Embryonic facial prominence (tissue), 1 donor: ENCODE results near the gene CHAT.

Source experiments
- DNase-seq: peaks from one replicate; pipeline ENCODE4 v3.0.0-alpha.2; 2016; ENCODE audit errors: extremely low spot score

CHAT gene

GRCh38 chr10:49613882-49614241 lies at the start of gene CHAT:
TSS of gene CHAT (plus strand) at chr10:49614037. CDS start at chr10:49614190, 153 bp downstream.
- DNase-seq = no peak

- DNase-seq = no peak
These were observed 49.3 kb upstream of the CHAT start for GRCh38 chr10:49564461-49565009.

DNA sequence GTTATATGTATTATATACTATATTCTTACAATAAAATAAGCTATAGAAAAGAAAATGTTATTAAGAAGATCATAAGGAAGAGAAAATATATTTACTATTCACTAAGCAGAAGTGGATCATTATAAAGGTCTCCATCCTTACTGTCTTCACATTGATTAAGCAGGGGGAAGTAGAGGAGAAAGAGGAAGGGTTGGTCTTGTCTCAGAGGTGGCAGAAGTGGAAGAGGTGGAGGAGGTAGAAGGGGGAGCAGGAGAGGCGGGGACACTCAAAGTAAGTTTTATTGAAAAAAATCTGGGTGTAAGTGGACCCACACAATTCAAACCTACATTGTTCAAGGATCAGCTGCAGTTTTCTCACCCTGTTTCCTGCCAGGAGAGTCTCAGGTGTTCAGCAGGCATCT lies 46.0 kb upstream of the CHAT start:
- no peak for DNase-seq

DNA sequence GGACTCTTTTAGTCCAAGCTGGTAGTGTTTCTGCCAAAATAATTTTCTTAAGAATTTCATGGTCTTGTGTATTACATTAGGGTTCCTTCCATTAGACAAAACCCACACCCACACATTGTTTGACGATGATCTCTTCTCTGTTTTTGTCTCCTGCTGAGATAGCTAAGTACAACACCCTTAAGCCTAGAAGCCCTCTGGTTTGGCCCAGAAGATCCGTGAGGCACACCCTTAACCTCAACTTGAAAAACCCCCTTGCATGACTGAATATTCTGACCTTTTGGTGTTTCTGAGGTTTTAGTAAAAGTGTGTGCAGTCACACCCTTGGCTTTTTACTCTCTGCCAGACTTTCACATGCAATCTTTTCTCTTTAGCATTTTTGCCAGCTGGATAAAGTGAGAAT lies 45.6 kb upstream of the CHAT start:
- DNase-seq = no peak

GRCh38 chr10:49569031-49569631 lies 44.7 kb upstream of the CHAT start:
- no peak for DNase-seq

- DNase-seq = no peak
These were observed 42.4 kb upstream of the CHAT start for GRCh38 chr10:49571388-49571787.

- no peak for DNase-seq
These were observed 41.2 kb upstream of the CHAT start for GRCh38 chr10:49572594-49573114.

DNA sequence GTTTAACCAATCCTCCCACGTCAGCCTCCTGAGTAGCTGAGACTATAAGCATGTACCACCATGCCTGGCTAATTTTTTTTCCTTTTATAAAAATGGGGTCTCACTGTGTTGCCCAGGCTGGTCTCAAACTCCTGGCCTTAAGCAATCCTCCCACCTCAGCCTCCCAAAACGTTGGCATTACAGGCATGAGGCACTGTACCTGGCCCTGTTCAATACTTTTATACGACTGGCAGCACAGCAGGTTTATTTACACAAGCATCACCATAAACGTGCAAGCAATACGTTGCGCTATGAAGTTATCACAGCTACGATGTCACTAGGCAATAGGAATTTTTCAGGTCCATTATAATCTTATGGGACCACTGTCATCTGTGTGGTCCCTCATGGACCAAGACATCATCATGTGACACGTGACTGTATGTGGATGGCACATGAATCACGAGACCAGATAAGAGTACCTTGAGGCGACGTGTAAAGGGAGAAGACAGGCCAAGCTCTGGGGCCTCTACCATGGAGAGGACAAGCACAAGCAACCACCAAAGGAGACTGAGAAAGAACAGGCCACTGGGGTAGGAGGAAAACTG lies 38.3 kb upstream of the CHAT start:
- no peak for DNase-seq

GRCh38 chr10:49577182-49577925 lies 36.5 kb upstream of the CHAT start:
- DNase-seq = no peak

DNA sequence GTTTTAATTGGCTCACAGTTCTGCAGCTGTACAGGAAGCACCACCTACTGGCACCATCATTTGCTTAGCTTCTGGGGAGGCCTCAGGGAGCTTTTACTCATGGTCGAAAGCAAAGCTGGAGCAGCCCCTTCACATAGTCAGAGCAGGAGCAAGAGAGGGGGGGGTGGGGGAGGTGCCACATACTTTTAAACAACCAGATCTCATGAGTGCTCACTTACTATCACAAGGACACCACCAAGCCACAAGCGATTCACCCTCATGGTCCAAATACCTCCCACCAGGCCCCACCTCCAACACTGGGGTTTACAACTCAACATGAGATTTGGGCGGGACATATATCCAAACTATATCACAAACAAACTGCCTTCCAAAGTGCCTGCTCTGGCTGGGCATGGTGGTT lies 35.4 kb upstream of the CHAT start:
- no peak for DNase-seq

DNA sequence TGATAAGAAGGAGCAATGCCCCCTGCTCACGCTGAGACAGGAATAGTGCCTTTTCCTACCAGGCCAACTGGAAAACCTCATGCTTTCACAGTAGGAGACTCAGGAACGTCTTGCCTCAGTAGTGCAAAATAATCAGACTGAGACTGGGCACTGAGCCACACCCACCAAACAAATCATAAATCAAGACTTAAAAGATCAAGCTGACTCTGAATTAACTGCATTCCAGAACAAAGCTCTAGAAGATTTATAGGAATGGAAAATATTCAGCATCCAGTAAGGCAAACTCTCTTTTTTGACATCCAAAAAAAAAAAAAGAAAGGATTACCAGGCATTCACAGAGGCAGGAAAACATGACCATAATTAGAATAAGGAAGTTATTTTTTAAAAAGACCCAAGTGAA lies 34.2 kb upstream of the CHAT start:
- no peak for DNase-seq

- DNase-seq = no peak
These were observed 28.4 kb upstream of the CHAT start for GRCh38 chr10:49585387-49585786.

DNA sequence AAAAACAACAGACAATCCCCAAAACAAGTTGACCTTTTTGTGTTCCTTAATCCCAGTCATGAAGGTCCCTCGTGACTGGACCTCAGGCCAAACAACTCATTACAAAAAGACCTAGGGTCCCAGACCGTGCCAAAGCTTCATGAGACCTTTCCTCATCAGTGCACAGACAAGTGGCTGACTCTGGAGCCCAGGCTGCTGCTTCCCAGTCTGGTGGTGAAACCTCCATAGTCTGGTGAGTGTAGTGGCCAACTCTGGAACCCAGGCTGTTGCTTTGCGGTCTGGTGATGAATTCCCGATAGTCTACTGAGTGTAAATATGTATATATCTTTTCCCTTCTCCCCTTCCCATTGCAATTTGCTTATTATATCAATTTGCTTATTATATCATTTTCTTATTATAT lies 25.9 kb upstream of the CHAT start:
- DNase-seq = no peak

DNA sequence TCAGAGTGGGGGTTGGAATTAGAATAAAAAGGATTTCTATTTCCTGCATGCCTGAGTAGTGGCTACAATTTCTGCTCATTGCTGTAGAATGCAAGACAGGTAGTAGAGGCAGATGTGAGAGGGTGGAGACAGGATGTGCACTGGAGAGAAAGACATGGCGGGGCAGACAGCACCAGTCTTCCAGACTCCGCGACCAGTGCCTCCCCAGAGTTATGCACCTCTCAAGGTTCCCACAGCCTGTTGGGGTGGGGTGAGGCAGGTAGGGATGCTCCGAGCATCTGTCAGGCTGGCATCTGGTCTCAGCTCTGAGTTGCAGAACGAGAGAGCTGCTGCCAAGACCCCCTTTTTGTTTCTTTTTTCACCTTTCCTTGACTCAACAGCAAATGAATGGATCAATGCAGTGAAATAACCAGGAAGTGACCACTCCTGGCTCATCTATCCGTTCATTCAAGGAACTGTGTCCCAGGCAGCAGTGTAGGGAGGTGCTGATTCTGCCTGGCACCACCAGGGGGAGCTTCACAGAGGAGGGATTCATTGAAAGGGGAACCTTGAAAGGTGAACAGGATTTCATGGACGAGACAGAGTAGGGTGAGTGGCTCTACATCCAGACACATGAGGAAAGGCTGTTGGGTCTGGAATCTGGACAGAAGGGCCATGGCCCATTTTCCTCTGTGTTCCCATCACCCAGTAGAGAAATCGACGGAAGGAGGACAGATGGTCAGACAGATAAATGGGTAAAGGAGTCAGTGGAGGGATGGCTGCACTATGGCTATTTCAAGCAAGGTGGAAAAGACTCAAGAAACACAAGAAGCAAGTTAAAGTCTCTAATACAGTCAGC lies 20.9 kb upstream of the CHAT start:
- DNase-seq = peak; percentile 24

DNA sequence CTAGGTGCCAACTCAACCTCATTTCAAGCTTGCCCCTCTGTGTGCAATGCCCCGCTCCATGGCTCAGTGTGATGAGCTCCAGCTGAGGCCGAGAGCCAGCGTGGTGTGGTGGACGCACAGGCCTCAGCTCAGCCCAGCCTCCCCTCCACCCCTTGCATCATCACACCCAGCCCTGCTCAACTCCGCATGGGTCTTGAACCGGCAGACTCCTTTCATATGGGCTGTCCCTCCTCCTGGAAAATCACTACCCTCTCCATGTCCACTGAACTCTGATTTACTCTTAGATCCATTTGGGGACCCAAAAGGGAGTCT lies 20.3 kb upstream of the CHAT start:
- no peak for DNase-seq

- no peak for DNase-seq
These were observed 19.8 kb upstream of the CHAT start for GRCh38 chr10:49593998-49594397.

GRCh38 chr10:49594594-49594993 lies 19.2 kb upstream of the CHAT start:
- DNase-seq = no peak

DNA sequence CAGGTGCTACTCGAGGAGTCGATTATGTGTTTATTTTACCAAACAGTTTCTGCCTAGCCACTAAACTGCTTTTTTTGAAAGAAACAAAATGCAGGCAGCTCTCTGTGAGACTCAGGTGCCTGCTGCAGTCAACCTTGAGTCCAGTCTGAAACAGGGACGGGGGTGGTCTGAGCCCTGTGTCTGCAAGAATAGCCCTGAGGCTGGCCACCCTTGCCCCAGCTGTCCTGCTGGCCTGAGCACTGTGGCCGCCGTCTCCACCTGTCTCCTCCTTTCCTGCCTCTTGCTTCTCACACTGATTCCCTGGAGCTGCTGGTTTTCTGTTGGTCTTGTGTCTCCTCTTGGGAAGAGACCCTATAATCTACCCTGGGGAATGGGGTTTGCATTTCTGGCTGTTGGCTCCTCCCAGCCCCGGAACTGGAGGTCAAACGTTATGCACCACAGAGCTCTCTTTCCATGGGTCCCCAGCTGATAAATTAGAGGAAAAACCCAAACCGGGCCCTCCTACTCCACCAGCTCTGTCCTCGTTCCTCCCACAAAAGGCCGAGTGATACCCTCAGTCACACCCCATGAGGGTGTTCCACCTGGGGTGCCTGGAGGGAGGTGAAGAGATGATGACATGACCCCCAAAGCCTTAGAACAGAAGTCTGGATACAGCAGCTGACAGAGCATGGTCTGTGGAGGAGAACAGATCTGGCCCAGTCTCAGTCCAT lies 18.7 kb upstream of the CHAT start:
- DNase-seq = no peak

DNA sequence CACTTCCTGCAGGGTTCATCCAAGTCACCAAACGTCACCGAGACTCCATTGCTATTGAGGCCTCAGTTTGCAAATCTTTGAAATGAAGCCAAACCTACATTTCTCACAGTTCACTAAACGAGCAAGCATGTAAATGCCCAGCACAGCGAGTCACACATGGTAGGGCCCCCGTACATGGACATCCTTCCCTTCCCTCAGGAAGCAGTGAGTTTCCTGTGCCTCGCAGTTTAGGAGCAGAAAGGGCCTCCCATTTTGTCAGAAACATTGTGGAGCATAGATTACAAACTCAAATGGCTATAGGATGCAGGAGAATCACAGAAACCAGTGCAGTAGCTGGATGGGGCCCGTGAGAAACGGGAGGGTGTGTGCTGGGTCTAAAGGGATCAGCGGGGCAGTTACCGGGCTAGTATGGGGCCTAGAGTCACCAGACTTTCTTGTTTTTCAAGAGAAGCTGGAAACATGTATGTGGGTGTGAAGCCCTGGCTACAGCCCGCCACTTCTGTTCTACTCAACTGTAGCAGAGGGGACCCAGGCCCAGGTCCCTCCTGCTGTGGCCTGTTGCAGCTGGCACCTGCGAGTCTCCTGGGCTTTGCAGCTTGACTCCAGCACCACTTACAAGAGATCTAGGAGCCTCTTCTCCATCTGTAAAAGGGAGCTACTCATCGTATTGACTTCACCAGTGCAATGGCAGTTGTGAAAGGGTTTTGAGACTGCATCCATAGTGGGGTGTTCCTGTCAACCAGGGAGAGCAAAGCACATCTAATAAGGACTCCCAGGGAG lies 17.9 kb upstream of the CHAT start:
- no peak for DNase-seq

DNA sequence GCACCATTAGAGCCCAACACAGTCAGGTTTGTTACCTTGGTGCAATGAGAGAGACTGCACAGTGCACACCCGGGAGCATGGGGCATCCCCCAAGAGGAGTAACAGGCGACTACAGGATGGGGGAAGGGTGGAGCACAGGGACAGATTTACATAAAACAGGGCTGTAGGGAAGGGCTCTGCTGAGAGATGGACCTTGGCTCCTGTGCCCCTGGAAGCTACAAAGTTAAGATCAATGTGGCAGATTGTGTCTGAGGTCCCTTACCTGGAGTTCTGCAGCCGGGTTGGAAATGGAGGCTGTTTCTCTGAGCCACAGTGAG lies 17.4 kb upstream of the CHAT start:
- DNase-seq = no peak

DNA sequence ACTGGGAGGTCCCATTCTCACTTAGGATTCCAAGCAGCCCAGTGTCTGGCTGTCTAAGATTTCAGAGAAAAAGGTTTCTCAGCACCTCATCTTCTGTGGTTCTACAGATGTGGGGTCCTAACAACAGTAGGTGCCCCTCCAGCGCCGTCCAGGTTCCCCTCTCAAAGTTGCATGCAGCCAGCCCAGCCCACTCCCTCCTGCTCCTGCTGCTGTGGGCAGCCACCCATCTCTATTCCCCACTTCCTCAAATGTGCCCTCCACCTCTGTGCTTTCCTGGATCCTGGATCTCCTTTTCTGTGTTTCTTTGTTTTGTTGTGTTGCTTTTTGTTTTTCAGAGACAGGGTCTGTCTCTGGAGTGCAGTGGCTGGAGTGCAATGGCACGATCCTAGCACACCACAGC lies 17.0 kb upstream of the CHAT start:
- no peak for DNase-seq
